Adipose tissue (tissue), 3 donors: ENCODE results near the gene SEMA5A. TPM values are rescaled to one million over a fixed set of nuclear protein-coding genes. Genes with fewer than 3 reads are reported as not detected.

Source experiments
- H3K27ac ChIP-seq: one replicate; pipeline ENCODE4 v1.5.1; 2013; ENCODE audit warnings: low read depth, low read length
- WGBS, 3 donors: extraction: QIAGEN DNeasy Blood & Tissue Kit; methylation state at CpG; one replicate each; pipeline ENCODE4 v1.1.7; 2013; 5-methylcytosine and 5-hydroxymethylcytosine counted together
- polyA plus RNA-seq, 3 donors: library from polyadenylated mRNA; stranded (reverse); fragments of 200-250 nt; gene quantifications; one replicate each; pipeline ENCODE4 v1.2.3, GENCODE V29; 2013
- donor health status: healthy with polysubstance abuse.
- donor health status: Bipolar disorder and iron deficiency.
- donor health status: healthy.

Gene SEMA5A
- polyA plus RNA-seq, 3 donors = 0.70 to 1.5 (median 1.2) TPM

DNA sequence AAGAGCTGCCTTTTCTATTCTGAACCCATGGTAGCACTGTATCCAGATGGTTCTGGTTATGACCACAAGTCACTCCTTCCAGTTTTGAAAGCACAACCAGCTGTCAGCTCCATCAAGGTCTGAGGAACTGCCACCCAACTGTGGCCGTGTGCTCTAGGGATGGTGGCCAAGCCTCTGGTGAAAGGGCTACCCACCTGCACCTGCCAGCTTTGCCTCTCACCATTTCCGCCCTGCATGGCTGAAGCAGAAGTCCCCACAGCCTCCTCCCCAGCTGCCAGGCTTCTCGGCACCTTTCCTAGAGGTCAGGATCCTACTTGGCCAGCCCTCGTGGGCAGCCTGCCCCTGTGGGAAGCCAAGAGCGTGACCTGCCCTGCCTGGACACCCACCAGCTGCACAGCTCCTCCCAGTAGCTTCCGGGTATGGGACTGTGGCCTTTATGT is 16.8 kb downstream of the SEMA5A start:
- H3K27ac ChIP-seq = no peak overlapping the region
- 44 to 71% (median 68%) methylated on average over 6 of the region's 6 CpGs for WGBS, 3 donors

DNA sequence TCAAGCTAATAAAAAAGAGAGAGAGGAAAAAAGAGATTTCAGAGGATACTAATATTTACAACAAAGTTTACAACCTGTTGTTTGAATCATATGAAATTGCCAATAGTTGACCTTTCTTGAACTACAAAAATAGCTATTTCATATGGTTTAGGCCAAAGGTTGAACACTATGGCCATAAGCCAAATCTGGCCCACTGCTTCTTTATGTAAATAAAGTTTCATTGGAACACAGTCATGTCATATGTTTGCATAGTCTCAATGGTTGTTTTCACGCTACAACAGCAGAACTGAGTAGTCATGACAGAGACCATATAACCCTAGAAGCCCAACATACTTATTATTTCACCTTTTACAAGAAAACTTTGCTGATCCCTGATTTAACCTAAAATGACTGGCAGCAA is 20.9 kb downstream of the SEMA5A start:
- 48 to 90% (median 90%) methylated on average over 1 of the region's 1 CpG for WGBS, 3 donors
- no peak overlapping the region for H3K27ac ChIP-seq

DNA sequence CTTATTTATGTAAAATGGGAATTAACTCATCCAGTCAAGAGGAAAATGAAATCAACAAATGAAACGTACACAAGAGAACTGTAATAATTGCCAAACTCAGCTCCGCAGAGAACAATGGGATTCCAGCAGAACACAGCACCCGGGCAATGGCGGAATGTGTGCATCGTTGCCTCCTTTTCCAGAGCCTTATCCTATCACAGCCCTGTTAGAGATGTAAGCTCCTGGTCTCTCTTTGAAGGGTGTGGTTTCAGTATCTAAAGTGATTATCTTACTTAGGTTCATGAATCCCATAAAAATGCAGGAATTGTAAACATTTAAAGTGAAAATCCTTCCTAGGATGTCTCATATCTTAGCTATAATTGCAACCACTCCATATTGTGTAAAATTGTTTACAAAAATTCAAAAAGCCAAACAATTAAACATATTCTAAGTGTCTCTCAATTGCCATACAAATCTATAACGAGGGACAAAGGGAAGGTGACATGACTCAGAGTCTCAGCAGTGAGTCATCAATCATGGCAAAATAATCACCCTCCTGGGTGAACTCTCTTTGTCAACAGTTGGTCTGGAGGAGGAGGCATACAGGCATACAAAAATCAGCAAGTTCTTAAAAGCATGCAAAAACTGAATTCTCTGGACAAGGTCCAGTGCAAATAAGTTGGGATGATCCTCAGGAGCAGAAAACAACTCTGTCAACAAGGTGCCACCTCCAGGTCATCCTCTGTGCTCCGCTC is 22.6 kb downstream of the SEMA5A start:
- H3K27ac ChIP-seq = no peak overlapping the region
- WGBS, 3 donors = 79 to 88% (median 84%) methylated on average over 7 of the region's 7 CpGs

DNA sequence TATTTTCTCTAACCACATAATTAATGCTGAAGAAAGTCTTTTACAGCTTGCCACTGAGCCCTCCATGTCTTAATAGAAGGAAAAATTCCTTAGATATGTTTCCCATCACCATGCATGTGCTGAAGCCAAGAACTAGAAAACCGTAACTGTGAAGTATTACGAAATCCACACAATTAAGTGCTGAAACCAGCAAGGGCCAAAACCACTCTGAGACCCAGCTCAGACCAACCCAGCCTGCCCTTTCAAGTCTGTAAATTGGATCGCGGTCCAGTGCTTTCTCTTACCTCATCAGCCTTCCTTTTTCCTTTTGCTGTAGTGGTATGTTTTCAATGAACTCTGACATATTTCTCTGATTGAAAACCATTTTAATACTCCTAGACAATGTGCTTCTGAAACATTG is 26.3 kb downstream of the SEMA5A start:
- H3K27ac ChIP-seq = no peak overlapping the region
- 56 to 84% (median 57%) methylated on average over 4 of the region's 4 CpGs for WGBS, 3 donors

DNA sequence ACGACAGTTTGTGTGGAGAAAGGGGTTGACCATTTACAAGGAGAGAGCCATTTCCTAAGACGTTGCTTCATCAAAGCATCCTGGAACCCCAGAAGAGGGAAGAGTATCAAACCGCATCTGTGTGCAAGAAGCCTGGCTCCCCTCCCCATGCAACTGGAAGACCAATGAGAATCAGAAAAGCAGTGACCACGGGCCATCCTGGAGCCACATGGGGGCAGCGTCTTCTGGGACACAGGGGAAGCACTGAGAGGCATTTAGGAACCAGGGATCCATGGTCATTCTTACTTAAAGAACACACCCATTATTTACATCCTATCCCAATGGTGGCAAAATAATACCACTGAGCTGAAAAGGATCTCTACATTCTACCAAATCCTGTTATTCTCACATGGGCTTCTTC is 29.3 kb downstream of the SEMA5A start:
- H3K27ac ChIP-seq = no peak overlapping the region
- 64 to 83% (median 70%) methylated on average over 5 of the region's 5 CpGs for WGBS, 3 donors

DNA sequence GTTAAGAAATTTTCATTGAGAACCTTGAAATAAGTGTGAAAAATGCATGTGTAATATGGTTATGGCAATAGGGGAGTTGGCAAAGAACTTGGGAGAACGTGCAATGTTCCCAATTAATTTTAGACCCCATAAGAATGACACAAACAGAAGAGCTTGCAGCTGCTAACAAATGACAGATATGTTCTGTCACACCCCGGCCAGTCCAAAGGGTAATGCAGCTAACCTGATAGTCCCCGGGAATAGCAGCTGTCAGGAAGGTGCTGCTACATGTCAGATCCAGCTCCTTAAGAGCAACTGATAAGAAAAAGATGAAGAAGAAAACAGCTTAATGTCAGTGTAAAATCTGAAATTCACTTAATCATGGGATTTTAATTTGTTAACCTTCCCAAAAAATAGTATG is 30.4 kb downstream of the SEMA5A start:
- no peak overlapping the region for H3K27ac ChIP-seq
- 67 to 81% (median 69%) methylated on average over 3 of the region's 3 CpGs for WGBS, 3 donors

DNA sequence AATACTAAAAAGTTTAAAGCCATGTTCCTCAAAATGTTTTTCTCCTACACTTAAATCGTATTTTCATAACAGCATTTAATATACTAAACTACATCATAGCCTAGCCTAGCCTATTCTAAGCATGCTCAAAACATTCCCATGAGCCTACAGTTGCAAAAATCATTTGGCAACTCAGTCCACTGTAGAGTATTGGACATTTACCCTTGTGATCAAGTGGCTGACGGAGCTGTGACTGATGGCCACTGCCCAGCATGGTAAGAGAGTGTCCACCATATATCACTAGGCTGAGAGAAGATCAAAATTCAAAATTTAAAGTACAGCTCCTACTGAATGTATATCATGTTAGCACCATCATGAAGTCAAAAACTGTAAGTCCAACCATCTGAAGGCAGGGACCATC is 30.9 kb downstream of the SEMA5A start:
- WGBS, 3 donors = 58 to 79% (median 70%) methylated on average over 2 of the region's 2 CpGs

DNA sequence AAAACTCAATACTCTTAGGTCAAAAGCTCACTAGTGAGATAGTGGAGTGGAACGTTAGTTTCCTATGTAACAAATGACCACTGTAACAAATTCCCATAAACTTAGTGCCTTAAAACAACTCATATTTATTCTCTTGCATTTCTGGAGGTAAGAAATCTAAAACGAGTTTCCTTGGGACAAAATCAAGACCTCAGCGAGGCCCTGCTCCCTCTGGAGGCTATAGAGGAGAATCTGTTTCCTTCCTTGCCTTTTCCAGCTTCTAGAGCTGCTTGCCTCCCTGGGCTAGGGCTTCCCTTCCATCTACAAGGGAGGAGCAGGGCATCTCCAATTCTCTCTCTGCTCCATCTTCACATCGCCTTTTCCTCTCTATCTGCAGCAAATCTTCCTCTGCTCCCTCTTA is 32.0 kb downstream of the SEMA5A start:
- WGBS, 3 donors = 53 to 59% (median 54%) methylated on average over 4 of the region's 4 CpGs
- no peak overlapping the region for H3K27ac ChIP-seq

More for the DNA sequence above, 30.9 kb downstream of the SEMA5A start:
- H3K27ac ChIP-seq = no peak overlapping the region

DNA sequence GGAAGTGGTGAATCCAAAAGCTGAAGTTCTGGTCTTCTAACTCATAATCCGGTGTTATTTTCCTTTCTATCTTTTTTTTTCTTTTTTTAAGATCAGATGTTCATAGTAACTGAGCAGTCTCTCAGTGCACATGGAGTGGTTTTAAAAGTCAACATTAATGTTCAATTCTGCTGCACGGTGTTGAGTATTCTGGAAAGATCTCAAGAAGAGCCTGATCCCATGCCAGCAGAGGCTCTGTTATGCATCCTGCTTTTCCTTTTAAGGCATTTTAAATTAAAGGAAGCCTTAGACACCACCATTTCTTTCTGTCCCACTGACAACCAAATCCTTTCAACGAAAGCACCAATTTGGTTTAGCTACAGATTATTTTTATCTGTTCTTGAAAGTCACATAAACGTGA is 33.4 kb downstream of the SEMA5A start:
- 42 to 52% (median 42%) methylated on average over 4 of the region's 4 CpGs for WGBS, 3 donors
- no peak overlapping the region for H3K27ac ChIP-seq

DNA sequence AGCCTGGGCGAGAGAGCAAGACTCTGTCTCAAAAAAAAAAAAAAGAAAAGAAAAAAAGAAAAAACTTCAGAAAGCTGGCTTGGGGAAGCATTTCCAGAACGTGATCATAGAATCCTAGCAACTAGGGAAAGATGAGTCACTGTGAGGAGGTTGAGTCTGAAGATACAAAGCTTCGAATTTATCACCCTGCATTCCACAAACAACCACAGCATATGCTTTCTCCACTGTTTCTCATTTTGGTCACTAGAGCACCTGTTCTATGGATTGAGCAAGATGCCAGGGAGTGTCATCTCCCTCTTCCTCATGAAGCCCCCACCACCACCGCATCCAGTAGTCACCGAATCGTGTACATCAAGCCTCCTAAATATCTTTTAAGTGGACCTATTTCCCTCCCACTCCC is 37.9 kb downstream of the SEMA5A start:
- H3K27ac ChIP-seq = no peak overlapping the region
- WGBS, 3 donors = 79 to 89% (median 80%) methylated on average over 5 to 6 of the region's 6 CpGs

DNA sequence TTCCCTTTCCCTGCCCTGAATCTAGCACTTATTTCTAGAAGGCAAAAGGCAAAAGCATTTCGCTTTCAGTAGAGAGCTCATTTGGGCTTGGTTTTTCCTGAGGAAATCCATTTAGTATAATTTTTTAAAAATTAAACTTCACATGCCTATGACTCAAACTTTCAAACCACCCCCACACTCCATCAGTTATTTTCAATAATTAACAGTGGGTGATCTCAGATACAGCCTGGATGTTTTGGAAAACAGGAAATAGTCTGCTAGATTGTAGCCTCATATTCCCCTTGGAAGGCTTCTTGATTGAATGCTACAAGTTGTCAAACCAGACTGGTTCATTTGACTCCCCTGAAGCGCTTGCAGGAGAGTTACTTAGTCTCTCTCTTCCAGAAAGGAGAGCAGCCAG is 40.6 kb downstream of the SEMA5A start:
- WGBS, 3 donors = 70 to 86% (median 78%) methylated on average over 2 of the region's 2 CpGs
- no peak overlapping the region for H3K27ac ChIP-seq

DNA sequence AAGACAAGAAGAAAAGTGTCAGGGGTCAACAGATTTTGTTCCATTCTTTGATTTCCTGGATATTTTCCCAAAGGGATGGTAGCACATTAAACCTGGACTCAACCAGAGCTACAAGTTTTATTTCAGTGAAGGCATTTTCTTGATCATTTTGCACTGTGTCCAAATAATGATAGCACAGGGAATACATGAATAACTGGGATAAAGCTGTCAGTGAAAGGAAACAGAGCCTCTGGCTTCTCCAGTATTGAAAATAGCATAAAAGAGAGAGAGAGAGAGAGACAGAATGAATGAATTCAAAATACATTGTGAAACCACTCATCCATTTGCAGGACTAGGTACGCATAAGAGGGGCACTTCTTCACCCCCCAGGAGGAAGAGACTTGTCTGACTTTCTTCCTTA is 43.0 kb downstream of the SEMA5A start:
- H3K27ac ChIP-seq = no peak overlapping the region
- 79 to 91% (median 88%) methylated on average over 1 of the region's 1 CpG for WGBS, 3 donors

DNA sequence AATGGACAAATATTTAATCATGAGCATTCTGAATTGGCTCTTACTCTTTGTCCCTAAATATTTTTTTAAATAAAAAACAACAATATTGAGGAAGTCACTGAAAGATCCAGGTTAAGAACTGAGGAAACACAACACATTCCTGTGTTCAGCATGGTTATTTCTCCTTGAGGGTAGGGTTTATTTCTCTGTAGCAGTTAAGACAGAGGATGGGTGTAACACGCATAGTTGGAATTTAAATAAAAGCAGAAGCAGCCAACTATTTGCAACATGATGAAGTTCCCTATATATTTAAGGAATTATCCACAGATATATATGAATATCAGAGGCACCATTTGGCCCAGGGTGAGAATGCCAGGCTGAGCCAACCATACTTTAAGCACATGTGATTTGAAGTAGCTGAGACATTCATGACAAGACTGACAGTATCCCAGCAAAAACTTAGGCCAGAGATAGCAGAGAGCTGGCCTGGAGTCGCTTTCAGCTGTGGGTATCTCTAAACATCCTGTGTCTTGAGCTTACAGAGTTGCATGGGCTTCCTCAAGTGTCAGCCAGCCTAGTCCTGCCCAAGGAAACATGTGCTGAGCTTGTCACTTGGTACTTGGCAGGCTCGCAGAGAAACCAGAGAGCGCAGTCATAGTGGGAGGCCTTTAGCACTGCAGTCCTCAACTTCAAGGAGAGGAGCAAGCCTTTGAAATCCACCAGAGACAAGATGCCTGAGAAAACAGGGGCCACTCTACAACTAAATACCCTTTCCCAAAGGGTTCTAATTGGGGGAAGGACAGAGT is 43.6 kb downstream of the SEMA5A start:
- H3K27ac ChIP-seq = no peak overlapping the region
- 78 to 88% (median 83%) methylated on average over 4 of the region's 4 CpGs for WGBS, 3 donors

DNA sequence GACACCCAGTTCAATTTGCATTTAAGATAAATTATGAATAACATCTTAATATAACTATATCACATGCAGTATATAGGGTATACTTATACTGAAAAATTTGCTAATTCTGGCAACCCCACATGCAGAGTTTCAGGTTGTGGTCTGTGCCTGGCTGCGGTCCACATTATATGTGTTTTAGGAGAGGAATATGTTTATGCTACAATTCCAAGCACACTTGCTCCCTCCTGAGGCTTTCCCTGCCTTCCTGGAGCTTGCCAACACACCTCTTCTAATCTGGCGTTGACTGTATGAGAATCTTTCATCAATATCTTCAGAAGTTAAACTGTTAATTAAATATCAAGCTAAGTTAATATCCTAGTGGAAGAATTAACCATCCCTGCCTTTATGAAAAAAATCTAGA is 45.2 kb downstream of the SEMA5A start:
- H3K27ac ChIP-seq = no peak overlapping the region
- 72 to 86% (median 84%) methylated on average over 2 of the region's 2 CpGs for WGBS, 3 donors

DNA sequence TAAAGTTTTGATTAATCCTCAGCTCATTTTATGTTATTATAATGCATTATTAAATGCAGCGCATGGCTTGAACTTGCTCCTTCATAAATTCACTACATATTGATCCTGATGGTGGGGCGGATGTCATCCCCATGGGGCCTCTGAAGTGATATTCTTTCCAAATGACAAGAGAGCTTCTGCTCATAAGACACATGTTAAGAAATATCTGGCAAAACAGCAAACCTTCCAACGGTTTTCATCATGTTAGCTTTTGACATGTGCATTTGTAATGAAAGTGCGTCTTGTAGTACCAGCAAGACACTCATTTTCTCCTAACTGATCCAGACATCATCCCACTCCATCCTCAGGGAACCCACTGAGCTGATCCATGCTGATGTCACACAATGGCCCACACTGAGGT is 45.7 kb downstream of the SEMA5A start:
- H3K27ac ChIP-seq = no peak overlapping the region
- 78 to 83% (median 83%) methylated on average over 4 of the region's 4 CpGs for WGBS, 3 donors

DNA sequence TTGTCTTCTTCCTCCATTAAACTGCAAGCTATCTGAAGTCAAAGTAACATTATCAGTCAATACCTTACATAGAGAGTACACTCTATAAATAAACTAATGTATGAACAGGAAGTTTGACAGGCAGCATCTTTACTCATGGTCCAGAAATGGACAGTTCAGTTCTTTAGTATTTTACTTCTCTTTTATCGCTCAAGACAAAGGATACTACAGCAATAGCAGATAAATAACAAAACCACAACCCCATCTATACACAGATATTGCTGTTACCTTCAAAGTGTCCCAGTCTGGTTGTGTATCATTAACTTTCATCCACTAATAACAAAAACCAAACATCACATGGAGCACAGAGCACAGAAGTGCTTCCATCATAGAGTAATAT is 46.4 kb downstream of the SEMA5A start:
- no peak overlapping the region for H3K27ac ChIP-seq
- WGBS, 3 donors = 78 to 97% (median 79%) methylated on average over 1 of the region's 1 CpG

DNA sequence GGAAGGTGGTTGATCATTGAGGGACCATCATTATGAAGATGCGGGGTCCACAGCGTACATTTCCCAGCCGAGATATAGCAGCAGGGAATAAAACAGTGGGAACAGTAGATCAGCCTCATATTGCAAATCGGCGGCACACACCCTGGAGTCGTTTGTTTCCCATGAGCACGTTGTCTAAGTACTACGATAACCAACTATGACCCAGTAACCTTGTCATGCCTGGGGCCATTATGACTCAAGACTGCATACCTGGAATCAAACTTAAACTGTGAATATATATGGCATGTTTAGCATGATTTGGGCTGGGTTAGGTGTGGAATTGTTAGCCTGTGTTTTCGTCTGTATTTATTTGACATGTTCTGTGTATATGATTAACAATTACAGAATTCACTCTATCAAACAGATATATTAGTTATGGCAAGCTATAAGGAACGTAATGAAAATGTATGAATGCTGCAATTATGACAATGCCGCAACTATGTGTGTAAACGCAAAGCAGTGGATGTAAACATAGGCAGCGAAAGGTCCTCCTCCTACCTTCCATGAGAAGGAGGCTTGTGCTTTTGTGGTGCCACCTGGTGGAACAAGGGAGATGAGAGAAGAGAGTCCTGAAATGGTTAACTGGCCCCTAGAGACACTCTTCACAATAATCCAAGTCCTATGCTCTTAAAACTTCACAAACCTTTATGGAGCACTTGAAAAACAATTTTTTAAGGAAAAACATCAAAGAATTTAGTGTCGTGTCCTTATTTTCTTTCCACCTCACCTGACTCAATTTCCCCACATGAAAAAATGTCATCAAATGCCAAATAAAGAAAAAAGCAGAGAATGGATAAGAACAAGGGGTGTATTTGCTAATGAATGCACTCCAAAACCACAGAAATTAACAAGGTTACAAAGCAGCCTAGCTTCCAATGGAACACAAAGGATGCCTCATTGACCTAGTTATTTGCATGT is 47.1 kb downstream of the SEMA5A start:
- 81 to 90% (median 90%) methylated on average over 14 of the region's 14 CpGs for WGBS, 3 donors
- no peak overlapping the region for H3K27ac ChIP-seq

DNA sequence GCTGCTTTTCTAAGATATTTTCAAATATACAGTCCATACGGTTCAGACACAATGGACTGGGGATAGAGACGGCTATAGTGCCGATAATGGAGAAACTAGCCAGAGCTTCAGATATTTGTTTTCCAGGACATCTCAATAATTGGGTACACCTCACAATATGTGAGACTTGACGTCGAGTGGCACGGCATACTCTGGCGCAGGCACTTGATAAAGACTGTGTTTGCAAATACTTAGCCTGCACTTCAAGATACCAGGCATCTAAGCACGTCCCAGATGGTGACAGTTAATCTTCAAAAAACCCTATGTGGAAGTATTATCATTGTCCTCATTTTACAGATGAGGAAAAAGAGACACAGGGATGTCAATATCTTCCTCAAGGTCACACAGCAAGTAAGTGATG is 48.5 kb downstream of the SEMA5A start:
- no peak overlapping the region for H3K27ac ChIP-seq
- WGBS, 3 donors = 77 to 92% (median 91%) methylated on average over 8 of the region's 8 CpGs

DNA sequence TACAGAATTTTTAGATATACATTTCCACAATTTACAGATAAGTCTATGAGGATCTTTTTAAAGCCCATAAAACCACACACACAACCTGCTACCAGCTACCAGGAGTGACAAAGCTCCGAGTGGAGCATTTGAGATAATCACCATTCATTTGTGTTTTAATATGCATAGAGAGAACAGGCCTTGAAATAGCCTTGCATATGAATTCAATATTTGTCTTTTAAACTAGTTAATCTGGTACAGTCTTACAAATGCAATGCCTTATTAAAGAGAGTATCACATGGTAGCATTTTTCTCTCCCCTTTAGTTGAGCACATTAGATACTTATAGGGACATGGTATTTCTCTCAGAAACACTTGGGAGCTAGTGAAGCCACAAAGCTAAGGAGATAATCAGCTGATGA is 49.1 kb downstream of the SEMA5A start:
- no peak overlapping the region for H3K27ac ChIP-seq
- WGBS, 3 donors = 61 to 94% (median 78%) methylated on average over 1 of the region's 1 CpG
